Stimulated activated CD8-positive, alpha-beta memory T cell treated with anti-CD3 and anti-CD28 coated beads, Interleukin-7, amount 100 ng/mL, for 4 hours (primary cell): ENCODE measurements around the gene SLC5A12.

ENCODE experiments used
- DNase-seq, 2 donors: peaks; one replicate each; pipeline ENCODE4 v3.0.0-alpha.2; 2020; ENCODE audit warnings: low read depth in 2 of 2

Gene SLC5A12

DNA sequence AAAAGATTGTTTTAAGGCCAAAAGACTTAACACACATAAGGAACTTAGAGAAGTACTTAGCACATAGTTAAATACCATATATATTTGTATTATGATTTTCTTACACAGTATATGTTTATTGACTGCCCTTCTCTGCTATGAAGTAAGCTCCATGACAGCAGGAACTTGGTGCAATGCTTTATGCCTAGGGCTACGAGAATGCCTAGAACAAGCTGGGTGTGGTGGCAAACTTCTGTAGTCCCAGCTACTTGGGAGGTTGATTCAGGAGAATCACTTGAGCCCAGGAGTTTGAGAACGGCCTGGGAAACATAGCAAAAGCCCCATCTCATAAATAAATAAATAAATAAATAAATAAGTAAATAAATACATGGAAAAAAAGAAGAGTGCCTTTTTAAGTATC lies 1.9 kb downstream of the SLC5A12 start:
- no peak for DNase-seq

DNA sequence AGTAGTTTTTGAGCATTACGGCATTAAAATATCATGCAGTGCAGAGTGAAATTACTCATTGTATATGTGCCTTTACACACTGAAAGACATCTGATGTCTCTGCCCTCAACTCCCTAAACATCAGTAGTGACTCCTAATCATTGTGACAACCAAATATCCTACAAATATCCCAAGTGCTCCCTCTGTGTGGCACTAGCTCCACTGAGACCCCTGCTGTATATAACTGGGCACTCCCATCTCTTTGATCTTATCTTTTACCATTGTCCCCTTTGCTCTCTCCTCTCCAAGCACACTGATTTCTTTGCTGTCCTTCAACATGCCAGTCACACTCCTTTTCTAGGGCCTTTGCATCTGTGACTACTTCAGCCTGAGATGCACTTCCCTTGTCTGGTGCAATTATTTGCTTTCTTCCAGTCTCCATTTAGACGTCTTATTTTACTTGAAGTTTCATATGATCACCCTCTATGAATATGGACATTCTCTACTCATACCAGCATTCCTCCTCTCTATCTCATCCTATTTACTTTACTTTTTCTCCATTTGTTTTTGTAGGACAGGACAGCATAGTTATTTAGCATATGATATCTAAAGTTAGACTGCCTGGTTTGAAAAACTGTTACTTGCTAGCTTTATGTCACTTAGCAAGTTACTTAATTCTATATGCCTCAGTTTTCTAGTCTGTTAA lies 2.4 kb downstream of the SLC5A12 start:
- no peak for DNase-seq

DNA sequence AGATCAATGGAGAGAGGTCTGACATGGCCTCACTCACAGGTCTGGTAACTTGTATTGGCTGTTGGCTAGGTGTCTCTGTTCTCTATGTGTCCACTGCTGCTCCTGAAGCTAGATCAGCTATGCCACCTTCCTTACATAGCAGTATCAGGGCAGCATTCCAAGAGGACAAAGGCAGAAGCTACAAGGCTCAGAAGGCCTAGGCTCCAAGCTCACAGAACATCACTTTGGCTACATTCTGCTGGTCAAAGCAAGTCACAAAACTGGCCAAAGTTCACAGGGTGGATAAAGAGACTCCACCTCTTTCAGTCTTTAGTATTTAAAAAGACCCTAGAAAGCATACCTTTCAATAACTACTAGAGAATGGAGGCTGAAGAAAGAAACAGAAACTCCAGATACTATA lies 4.1 kb downstream of the SLC5A12 start:
- no peak for DNase-seq

GRCh38 chr11:26715133-26715532 lies 6.7 kb downstream of the SLC5A12 start:
- DNase-seq = no peak

GRCh38 chr11:26712497-26712896 lies 9.4 kb downstream of the SLC5A12 start:
- no peak for DNase-seq

GRCh38 chr11:26710489-26710888 lies 11.4 kb downstream of the SLC5A12 start:
- DNase-seq = no peak

- DNase-seq = no peak
Measured at GRCh38 chr11:26708736-26709456, 13.0 kb downstream of the SLC5A12 start.

DNA sequence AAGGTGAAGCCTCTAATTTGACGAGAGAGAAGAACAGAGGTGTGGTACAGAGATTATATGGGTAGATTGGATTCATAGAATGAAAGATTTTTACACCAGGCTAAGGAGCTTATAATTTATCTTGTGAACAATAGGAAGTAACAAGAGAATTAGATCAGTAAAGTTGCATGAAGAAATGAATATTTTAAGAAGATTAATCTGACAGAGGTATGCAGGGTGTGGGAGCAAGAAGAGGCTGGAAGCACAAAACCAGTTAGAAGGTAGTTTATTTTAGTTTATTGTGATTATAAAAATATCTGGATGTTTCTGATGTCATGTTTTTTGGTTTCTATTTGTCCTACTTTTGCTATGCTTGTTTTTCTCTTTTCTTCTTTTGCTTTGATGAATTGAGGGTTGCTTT lies 15.7 kb downstream of the SLC5A12 start:
- DNase-seq = no peak

DNA sequence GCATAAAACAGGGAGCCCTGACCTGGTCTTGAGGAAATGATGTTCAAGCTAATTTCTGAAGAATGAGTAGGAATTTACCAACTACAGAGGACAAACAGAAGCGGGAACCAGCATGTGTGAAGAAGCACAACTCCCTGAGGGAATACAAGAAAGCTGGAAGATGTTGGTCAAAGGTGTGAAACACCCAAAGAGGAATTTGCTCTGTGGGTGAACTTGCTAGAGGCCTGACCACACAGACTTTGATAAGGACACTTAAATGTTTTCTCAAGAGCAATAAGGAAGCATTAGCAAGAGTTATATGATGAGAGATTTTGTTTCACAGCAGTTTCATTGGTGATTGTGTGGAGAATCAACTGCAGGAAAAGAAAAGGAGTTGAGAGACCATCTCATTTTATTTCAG lies 17.6 kb downstream of the SLC5A12 start:
- no peak for DNase-seq

- DNase-seq = no peak
Measured at GRCh38 chr11:26703411-26704191, 18.3 kb downstream of the SLC5A12 start.

DNA sequence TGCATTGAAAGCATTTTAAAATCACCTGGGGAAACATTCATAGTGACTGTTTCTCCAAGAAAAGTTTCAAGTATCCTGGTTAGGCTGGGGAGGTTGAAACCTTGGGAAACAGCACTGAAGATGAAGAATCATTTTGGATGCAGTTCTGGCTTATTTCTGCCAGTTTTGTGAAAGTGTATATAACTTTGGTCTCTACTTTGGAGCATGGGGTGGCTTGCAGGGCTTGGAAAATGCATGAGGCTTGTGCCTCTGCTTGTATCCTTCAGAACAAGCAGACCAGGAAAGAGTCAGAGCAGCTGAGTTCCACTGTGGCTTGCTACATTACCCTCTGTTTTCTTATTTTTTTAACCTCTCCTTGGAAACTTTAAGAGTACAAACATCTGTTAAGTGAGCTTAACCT lies 19.5 kb downstream of the SLC5A12 start:
- no peak for DNase-seq

GRCh38 chr11:26700574-26701235 lies 21.2 kb downstream of the SLC5A12 start:
- DNase-seq = no peak

GRCh38 chr11:26698224-26698623 lies 23.6 kb downstream of the SLC5A12 start:
- DNase-seq = no peak

DNA sequence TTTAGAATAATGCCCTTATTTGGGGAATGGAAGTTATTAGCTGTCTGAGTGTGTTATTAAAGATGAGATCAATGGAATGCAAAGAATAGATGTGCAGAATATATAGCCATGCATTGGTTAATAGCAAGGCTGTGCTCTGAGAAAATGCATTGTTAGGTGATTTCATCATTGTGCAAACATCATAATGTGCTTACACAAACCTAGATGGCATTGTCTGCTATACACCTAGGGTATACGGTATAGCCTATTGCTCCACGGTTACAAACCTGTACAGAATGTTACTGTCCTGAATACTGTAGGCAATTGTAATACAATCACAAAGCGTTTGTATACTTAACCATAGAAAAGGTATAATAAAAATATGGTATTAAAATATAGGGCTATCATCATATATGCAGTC lies 25.5 kb downstream of the SLC5A12 start:
- DNase-seq = no peak

DNA sequence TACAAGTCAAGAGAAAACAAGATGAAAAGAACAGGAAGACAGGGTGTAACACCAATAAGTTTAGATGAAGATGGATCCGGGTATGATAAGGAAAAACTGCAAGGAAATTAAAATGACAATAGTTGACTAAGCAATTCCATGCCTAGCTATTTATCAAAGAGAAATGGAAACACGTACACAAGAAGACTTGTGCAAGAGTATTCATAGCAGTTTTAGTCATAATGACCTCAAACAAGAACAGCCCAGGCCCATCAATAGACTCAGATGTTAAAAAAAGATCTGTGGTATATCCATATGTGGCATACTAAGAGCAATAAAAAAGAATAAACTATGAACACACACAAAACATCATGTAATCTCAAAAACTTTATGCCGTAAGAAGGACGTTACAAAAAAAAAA lies 33.2 kb downstream of the SLC5A12 start:
- DNase-seq = no peak

- DNase-seq = no peak
Measured at GRCh38 chr11:26687351-26687750, 34.5 kb downstream of the SLC5A12 start.

DNA sequence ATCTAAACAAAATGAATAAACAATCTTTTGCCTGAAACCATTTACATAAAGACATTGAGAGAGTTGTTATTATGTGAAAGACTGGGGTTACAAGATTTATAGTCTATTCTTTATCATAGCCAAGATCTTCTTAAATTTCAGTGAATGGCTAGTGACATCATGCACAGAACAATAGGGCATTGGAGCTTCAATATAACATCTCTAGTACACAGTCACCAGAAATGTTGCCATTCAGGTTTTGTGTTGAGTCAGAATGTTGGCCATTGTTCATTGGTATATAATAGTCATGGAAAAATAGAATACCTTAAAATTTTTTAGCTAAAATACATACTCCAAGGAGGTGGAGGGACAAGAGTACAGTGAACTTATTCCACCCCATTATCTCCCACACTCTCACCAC lies 44.3 kb downstream of the SLC5A12 start:
- DNase-seq = no peak

DNA sequence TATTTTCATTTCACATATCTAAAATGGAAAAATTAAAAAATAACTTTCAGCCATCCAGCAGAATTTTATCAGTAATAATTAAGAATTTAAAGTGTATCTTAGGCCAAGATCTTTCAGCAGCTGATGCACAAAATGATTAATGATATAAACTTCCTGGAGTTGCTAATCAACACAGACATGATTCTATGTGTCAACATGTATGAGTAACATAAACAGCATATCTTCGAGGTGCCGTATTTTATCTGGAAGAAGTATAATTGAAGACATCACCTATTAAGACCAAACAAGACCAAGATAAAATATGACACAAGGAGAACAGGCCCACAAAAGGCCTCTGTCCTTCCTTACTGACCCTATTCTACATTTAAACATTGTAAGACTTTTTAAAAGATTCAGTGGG lies 45.2 kb downstream of the SLC5A12 start:
- DNase-seq = no peak

DNA sequence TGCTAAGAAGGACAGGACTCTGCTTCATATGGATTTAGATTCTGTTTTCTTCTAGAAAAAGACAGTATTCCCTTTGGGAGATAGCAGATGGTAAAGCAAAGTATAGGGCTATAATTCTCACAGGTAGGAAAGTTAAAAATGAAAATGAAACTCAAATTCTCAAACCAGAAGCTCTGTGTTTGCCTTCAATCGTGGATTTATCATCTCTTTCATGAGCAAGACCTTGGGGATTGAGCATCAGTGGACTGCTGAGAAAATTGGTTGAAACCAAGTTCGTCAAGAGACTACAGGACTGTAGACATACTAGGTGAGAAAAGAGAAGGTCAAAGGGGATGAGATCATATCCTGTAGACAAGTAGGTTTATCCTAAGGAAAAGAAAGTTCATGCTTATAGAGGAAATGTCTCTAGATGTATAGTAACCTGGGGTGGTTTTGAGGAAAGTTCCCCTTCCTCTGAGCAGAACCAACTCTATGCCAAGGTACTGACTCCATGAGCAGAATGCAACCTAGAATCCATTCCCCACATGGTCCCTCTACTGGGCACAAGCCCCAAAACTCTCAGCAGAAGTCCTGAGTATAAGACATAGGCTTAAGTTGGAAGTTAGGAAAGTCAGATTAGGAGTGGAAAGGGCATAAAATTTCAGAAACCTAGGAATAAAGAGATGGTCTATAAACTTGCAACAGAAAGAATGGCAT lies 46.5 kb downstream of the SLC5A12 start:
- no peak for DNase-seq

GRCh38 chr11:26665946-26666345 lies 55.9 kb downstream of the SLC5A12 start:
- no peak for DNase-seq

GRCh38 chr11:26665036-26665435 lies 56.8 kb downstream of the SLC5A12 start:
- DNase-seq = no peak

GRCh38 chr11:26662916-26663315 lies 58.9 kb downstream of the SLC5A12 start:
- DNase-seq = no peak
